Measurements from ENCODE around the gene MARCHF7. TPM values are rescaled to one million over a fixed set of nuclear protein-coding genes. Genes with fewer than 3 reads are reported as not detected.

Gene MARCHF7
- total RNA-seq, 1 donor from 2014 or later, result 78.7 TPM

DNA sequence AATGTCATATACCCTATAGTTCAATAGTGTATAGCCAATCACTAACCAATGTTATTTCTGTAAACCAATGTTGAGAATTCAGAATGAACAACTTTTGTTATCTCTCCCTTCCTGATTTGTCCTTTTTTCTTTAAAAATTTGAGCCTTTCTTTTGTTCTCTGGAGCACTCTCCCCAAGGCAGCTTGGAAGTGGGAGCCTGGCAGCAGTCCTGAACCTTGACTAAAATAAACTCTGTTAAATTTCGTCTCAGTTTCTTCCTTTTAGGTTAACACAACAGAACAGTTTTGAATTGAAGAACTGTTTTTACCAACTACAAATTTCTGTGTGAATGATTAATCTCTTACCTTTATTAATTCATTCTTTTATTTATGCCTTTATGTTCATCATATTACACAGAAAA, 49.8 kb downstream of the MARCHF7 start:
- H3K4me3 Mint-ChIP-seq (ENCODE audit: unreplicated experiment), result no peak overlapping the region
- no peaks in the 10 kb centered on the region for H3K9me3 Mint-ChIP-seq (ENCODE audit: low read depth)
- H3K4me1 Mint-ChIP-seq (ENCODE audit: low read depth), result peaks cover 46% of the 10 kb centered on the region
- no peaks in the 10 kb centered on the region for H3K27me3 Mint-ChIP-seq (ENCODE audit: low read depth)
- TF ChIP-seq CTCF (IDR thresholded peaks at IDR 0.05), result no peak
- peaks cover 25% of the 10 kb centered on the region for H3K36me3 Mint-ChIP-seq (ENCODE audit: low read depth)
- peak overlapping the region; percentile 3 for H3K27ac Mint-ChIP-seq (ENCODE audit: unreplicated experiment)
- no peak for DNase-seq (ENCODE audit: low spot score)

Other genes starting within 250 kb of the MARCHF7 start
- 31.6 to 62.6 TPM (median 37.8 TPM) in 3 replicates for gene BAZ2B, start 96.0 kb upstream of the MARCHF7 start, total RNA-seq
- 6.0 to 10.6 TPM (median 6.4 TPM) in 3 replicates for gene CD302, start 85.7 kb downstream of the MARCHF7 start, total RNA-seq
- gene LY75, start 192.2 kb downstream of the MARCHF7 start, total RNA-seq, result 0.15 to 1.3 TPM in 2 of 3 replicates, not detected in the other

All from chondrocyte (in vitro differentiated cells).